Calu3 (cell line): ENCODE results near the gene MTERF1. TPM values are rescaled to one million over a fixed set of nuclear protein-coding genes. Genes with fewer than 3 reads are reported as not detected.

Experiments used
- BruUV-seq: library from RNA; stranded (reverse); fragments of 400-500 nt; replicated peaks from 2 replicates; lab custom pipeline; 2021; lab: Mats Ljungman, UMichigan
- CTCF ChIA-PET: fragments of 300-600 bp; sonication (Branson Sonifier 250); formaldehyde crosslinking; loops from one replicate; lab custom pipeline; 2022; ENCODE audit warnings: antibody characterized with exemption; lab: Charles Lee
- DNase-seq: peaks from one replicate; pipeline ENCODE4 v3.0.0; 2022
- H3K27ac Mint-ChIP-seq: one replicate; pipeline ENCODE4 v1.8.0; 2022; ENCODE audit warnings: mixed read lengths; ENCODE audit not compliant: unreplicated experiment
- H3K27me3 Mint-ChIP-seq: one replicate; pipeline ENCODE4 v1.8.0; 2022; ENCODE audit warnings: mixed read lengths; ENCODE audit not compliant: unreplicated experiment
- H3K36me3 Mint-ChIP-seq: one replicate; pipeline ENCODE4 v1.8.0; 2022; ENCODE audit warnings: mild to moderate bottlenecking, moderate library complexity, mixed read lengths; ENCODE audit not compliant: insufficient read depth, unreplicated experiment
- H3K4me1 Mint-ChIP-seq: one replicate; pipeline ENCODE4 v1.8.0; 2022; ENCODE audit warnings: mild to moderate bottlenecking, low read depth, mixed read lengths; ENCODE audit not compliant: unreplicated experiment
- H3K4me3 Mint-ChIP-seq: one replicate; pipeline ENCODE4 v1.8.0; 2022; ENCODE audit warnings: mild to moderate bottlenecking, low read depth, moderate library complexity, mixed read lengths; ENCODE audit not compliant: unreplicated experiment
- H3K9me3 Mint-ChIP-seq: one replicate; pipeline ENCODE4 v1.8.0; 2022; ENCODE audit warnings: low read depth, mixed read lengths; ENCODE audit not compliant: unreplicated experiment
- CTCF ChIP-seq: fragments of 200-600 bp; IDR thresholded peaks from one replicate; pipeline ENCODE4 v1.8.0; 2022; ENCODE audit warnings: antibody characterized with exemption; ENCODE audit not compliant: unreplicated experiment
- intact Hi-C: fragments of 100-400 bp; cut with micrococcal nuclease; formaldehyde crosslinking; loops from one replicate; pipeline ENCODE4 v1.10.0; 2022; ENCODE audit not compliant: unreplicated experiment
- total RNA-seq: library from RNA; stranded (reverse); gene quantifications from 2 replicates; pipeline ENCODE4 v1.2.3, GENCODE V29; 2022

MTERF1 gene
- total RNA-seq, 1 experiment from 2014 or later = 11.5 TPM

GRCh38 chr7:91864070-91864469 is 16.4 kb downstream of the MTERF1 start:
- DNase-seq = no peak
- H3K4me3 Mint-ChIP-seq = no peak overlapping the region
- no peaks in the 10 kb centered on the region for H3K27me3 Mint-ChIP-seq
- no peak overlapping the region for H3K27ac Mint-ChIP-seq
- CTCF ChIA-PET = no interaction called here
- no peaks in the 10 kb centered on the region for H3K36me3 Mint-ChIP-seq
- no peak for TF ChIP-seq CTCF
- H3K4me1 Mint-ChIP-seq = no peaks in the 10 kb centered on the region
- no TSS peak for BruUV-seq
- H3K9me3 Mint-ChIP-seq = no peaks in the 10 kb centered on the region
- intact Hi-C loops = no loop called here

- Mint-ChIP-seq H3K4me1 (peaks cover 18% of the 10 kb centered on the region), H3K9me3 (peaks cover 5% of the 10 kb centered on the region), H3K27ac (no peak overlapping the region), H3K36me3 (no peaks in the 10 kb centered on the region), H3K4me3 (no peak overlapping the region), H3K27me3 (no peaks in the 10 kb centered on the region)
- TF ChIP-seq CTCF = no peak
- BruUV-seq = no TSS peak
- intact Hi-C loops = no loop called here
- CTCF ChIA-PET = interaction anchor here (0.6 kb wide), 1 partner anchor 587 kb away, joined by 3 read pairs; no protein-coding TSS in a partner anchor
- DNase-seq = no peak
These were observed 28.2 kb downstream of the MTERF1 start for GRCh38 chr7:91852263-91852741.

GRCh38 chr7:91850455-91850854 is 30.0 kb downstream of the MTERF1 start:
- no peak for TF ChIP-seq CTCF
- H3K27me3 Mint-ChIP-seq = no peaks in the 10 kb centered on the region
- CTCF ChIA-PET = no interaction called here
- H3K9me3 Mint-ChIP-seq = peaks cover 5% of the 10 kb centered on the region
- H3K27ac Mint-ChIP-seq = no peak overlapping the region
- DNase-seq = no peak
- H3K36me3 Mint-ChIP-seq = no peaks in the 10 kb centered on the region
- intact Hi-C loops = loop anchor here (2.0 kb wide), 1 partner anchor 16 kb away; no protein-coding TSS in a partner anchor
- H3K4me1 Mint-ChIP-seq = peaks cover 18% of the 10 kb centered on the region
- no peak overlapping the region for H3K4me3 Mint-ChIP-seq
- BruUV-seq = no TSS peak

GRCh38 chr7:91847876-91848588 is 32.5 kb downstream of the MTERF1 start:
- H3K4me3 Mint-ChIP-seq = no peak overlapping the region
- CTCF ChIA-PET = no interaction called here
- no peaks in the 10 kb centered on the region for H3K27me3 Mint-ChIP-seq
- peaks cover 5% of the 10 kb centered on the region for H3K9me3 Mint-ChIP-seq
- no TSS peak for BruUV-seq
- H3K36me3 Mint-ChIP-seq = no peaks in the 10 kb centered on the region
- no peak overlapping the region for H3K27ac Mint-ChIP-seq
- intact Hi-C loops = no loop called here
- TF ChIP-seq CTCF = no peak
- DNase-seq = no peak
- peaks cover 18% of the 10 kb centered on the region for H3K4me1 Mint-ChIP-seq
